Measurements from ENCODE around the gene NADK2.

DNA sequence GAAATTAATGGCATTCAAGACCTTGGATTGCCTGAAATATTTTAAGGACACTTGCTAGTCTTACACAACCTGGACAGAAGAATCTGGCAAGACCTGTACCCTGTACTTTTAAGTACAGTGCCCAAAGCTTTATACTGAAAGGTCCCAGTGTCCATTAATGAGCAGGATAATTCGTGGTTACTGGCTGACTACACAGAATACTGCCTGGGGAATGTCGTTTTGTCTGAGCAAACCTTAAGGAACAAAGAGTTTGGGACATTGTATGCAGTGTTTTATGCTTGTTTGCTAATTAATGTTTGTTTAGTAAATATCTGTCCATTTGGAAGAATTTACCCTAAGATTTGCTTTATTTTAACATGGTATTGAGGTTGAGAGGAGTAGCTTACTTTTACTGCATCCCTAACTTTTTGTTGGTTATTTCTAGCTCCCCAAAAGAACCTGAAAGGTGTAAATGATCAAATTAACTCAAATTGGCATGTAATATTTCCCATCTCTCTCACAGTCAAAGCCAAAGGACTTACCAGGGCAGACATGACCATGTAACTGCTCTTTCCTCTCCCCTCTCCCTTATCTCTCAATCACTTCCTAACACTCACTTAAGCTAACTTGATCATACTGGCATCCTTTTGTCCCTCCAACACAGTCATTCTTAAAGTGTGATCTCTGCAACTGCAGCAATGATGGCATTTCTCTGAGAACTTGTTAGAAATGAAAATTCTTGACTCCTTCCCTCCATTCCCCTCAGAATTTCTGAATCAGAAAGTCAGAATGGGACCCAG lies 44.3 kb upstream of the NADK2 start:
- TF ChIP-seq ESRRB (CRISPR knock-in tag; IDR thresholded peaks at IDR 0.05; ENCODE audit: borderline replicate concordance) (no peak), CEBPB (tag; IDR thresholded peaks at IDR 0.05) (no peak), TEAD1 (CRISPR knock-in tag; IDR thresholded peaks at IDR 0.05) (no peak), ZNF24 (IDR thresholded peaks at IDR 0.05) (no peak), RCOR1 (IDR thresholded peaks at IDR 0.05; ENCODE audit: borderline replicate concordance in 1 of 2, low read depth in 2 of 2, low read length in 2 of 2) (no peak), EZH2 (IDR thresholded peaks at IDR 0.05; ENCODE audit: borderline replicate concordance, low read depth, low read length) (no peak), ZNF133 (CRISPR knock-in tag; IDR thresholded peaks at IDR 0.05) (no peak)
- TF ChIP-seq, protein P1, sequence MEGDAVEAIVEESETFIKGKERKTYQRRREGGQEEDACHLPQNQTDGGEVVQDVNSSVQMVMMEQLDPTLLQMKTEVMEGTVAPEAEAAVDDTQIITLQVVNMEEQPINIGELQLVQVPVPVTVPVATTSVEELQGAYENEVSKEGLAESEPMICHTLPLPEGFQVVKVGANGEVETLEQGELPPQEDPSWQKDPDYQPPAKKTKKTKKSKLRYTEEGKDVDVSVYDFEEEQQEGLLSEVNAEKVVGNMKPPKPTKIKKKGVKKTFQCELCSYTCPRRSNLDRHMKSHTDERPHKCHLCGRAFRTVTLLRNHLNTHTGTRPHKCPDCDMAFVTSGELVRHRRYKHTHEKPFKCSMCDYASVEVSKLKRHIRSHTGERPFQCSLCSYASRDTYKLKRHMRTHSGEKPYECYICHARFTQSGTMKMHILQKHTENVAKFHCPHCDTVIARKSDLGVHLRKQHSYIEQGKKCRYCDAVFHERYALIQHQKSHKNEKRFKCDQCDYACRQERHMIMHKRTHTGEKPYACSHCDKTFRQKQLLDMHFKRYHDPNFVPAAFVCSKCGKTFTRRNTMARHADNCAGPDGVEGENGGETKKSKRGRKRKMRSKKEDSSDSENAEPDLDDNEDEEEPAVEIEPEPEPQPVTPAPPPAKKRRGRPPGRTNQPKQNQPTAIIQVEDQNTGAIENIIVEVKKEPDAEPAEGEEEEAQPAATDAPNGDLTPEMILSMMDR (IDR thresholded peaks at IDR 0.05 in 2 of 3, conservative IDR thresholded peaks at IDR 0.05 in 1 of 3; ENCODE audit: insufficient read depth in 2 of 3, low read depth in 1 of 3, low read length in 3 of 3): no peak

Data from K562 (cell line).